ENCODE data around the gene SPOCK1.

The SPOCK1 gene

DNA sequence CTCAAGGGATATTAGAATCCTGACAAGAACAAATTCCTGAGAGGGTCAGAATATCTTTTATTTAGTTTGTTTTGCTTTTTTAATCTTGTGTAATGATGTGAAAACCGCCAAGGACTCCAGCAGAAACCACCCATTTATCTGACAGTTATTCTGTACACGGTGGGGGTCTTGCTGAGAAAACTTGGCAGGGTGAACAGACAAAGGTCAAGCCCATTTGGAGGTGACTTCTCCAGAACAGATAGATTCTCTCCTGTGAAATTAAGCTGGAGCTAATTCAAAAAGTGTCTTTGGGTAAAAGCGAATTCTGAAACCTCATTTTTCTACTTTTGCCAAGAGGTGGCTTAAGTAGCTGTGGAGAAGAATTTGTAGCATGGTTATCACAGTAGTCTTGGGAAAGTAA, 484.4 kb downstream of the SPOCK1 start:
- Histone ChIP-seq H3K4me3 (replicated peaks; ENCODE audit: insufficient read depth, low read length) (no peak overlapping the region), H3K27ac (replicated peaks) (no peak overlapping the region), H3K27me3 (ENCODE audit: insufficient read depth, poor library complexity, severe bottlenecking) (no peaks in the 10 kb centered on the region)
- no peak for TF ChIP-seq SPI1 (IDR thresholded peaks at IDR 0.05; ENCODE audit: borderline replicate concordance, low read depth)
- TF ChIP-seq REST (IDR thresholded peaks at IDR 0.05; ENCODE audit: insufficient replicate concordance, low read depth): no peak
- no peak for TF ChIP-seq CTCF (IDR thresholded peaks at IDR 0.05; ENCODE audit: insufficient read depth, low read length)
- TF ChIP-seq POLR2AphosphoS5 (IDR thresholded peaks at IDR 0.05; ENCODE audit: low read depth): no peak
- no peak for TF ChIP-seq GABPA (IDR thresholded peaks at IDR 0.05; ENCODE audit: low read depth)
- DNase-seq (ENCODE audit: low read depth in 1 of 2, low spot score in 1 of 2): no peak

DNA sequence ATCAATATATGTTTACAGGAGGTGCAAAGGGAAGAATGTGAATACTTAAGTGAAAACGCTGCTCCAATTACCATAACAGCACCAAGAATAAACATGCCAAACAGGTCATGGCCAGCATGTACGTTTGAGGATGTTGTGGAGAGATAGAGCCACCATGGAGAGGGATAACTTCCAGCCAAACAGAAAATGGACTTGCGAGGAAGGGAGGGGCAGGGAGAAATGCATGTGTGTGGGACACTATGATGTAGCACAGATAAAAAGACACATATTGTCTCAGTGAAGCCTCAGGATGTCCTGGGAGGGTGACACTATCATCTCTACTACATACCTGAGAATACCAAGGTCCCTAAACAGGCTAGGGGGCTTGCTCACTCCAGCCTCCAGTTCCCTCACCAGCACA, 488.9 kb downstream of the SPOCK1 start:
- Histone ChIP-seq H3K27ac (replicated peaks) (no peak overlapping the region), H3K27me3 (ENCODE audit: insufficient read depth, poor library complexity, severe bottlenecking) (no peaks in the 10 kb centered on the region), H3K4me3 (replicated peaks; ENCODE audit: insufficient read depth, low read length) (no peak overlapping the region)
- TF ChIP-seq REST (IDR thresholded peaks at IDR 0.05; ENCODE audit: insufficient replicate concordance, low read depth) (no peak), GABPA (IDR thresholded peaks at IDR 0.05; ENCODE audit: low read depth) (no peak), SPI1 (IDR thresholded peaks at IDR 0.05; ENCODE audit: borderline replicate concordance, low read depth) (no peak), CTCF (IDR thresholded peaks at IDR 0.05; ENCODE audit: insufficient read depth, low read length) (no peak), POLR2AphosphoS5 (IDR thresholded peaks at IDR 0.05; ENCODE audit: low read depth) (no peak)
- DNase-seq (ENCODE audit: low read depth in 1 of 2, low spot score in 1 of 2): no peak

DNA sequence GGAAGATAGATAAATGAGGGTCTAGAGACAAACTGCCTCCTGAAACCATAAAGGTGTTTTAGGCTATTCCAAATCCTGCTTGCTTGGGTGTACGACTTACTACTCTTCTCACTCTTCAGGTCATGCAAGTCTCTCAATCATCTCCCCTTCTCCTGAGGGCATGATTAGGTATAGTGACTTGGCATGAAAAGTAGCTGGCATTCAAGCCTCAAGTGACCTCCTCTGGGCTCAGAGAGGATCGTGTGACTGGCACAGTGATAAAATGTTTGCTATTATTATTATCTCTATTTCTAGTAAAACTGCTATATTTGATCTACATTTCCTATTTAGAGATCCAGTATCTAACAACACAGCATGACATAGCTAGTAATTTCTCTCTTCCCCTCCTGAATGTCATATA, 494.8 kb downstream of the SPOCK1 start:
- Histone ChIP-seq H3K27me3 (ENCODE audit: insufficient read depth, poor library complexity, severe bottlenecking) (no peaks in the 10 kb centered on the region), H3K4me3 (replicated peaks; ENCODE audit: insufficient read depth, low read length) (no peak overlapping the region), H3K27ac (replicated peaks) (no peak overlapping the region)
- no peak for DNase-seq (ENCODE audit: low read depth in 1 of 2, low spot score in 1 of 2)
- TF ChIP-seq SPI1 (IDR thresholded peaks at IDR 0.05; ENCODE audit: borderline replicate concordance, low read depth): no peak
- no peak for TF ChIP-seq CTCF (IDR thresholded peaks at IDR 0.05; ENCODE audit: insufficient read depth, low read length)
- no peak for TF ChIP-seq POLR2AphosphoS5 (IDR thresholded peaks at IDR 0.05; ENCODE audit: low read depth)
- TF ChIP-seq REST (IDR thresholded peaks at IDR 0.05; ENCODE audit: insufficient replicate concordance, low read depth): no peak
- TF ChIP-seq GABPA (IDR thresholded peaks at IDR 0.05; ENCODE audit: low read depth): no peak

All from HL-60 (cell line).